Stimulated activated naive CD8-positive, alpha-beta T cell treated with anti-CD3 and anti-CD28 coated beads, Interleukin-15, Interleukin-2, amounts not matched to agents 100 ng/mL and 50 ng/mL, for 24 hours (primary cell): ENCODE data around the gene TAF1L.
"Not testable (repeated sequence)": the region's sequence is repeated elsewhere in the genome, so short reads cannot be mapped to it uniquely, and the experiment has no call there.

Source experiments
- H3K27ac Mint-ChIP-seq: one replicate; pipeline ENCODE4 v1.8.0; 2021; ENCODE audit warnings: mild to moderate bottlenecking, mixed read lengths
- H3K27me3 Mint-ChIP-seq: one replicate; pipeline ENCODE4 v1.8.0; 2021; ENCODE audit warnings: mixed read lengths
- H3K36me3 Mint-ChIP-seq: one replicate; pipeline ENCODE4 v1.8.0; 2021; ENCODE audit warnings: low read depth, mixed read lengths
- H3K4me1 Mint-ChIP-seq: one replicate; pipeline ENCODE4 v1.8.0; 2021; ENCODE audit warnings: low read depth, mixed read lengths
- H3K4me3 Mint-ChIP-seq: one replicate; pipeline ENCODE4 v1.8.0; 2021; ENCODE audit warnings: mild to moderate bottlenecking, mixed read lengths
- H3K9me3 Mint-ChIP-seq: one replicate; pipeline ENCODE4 v1.8.0; 2021; ENCODE audit warnings: mixed read lengths

The TAF1L gene

GRCh38 chr9:32603914-32604852 is 31.3 kb downstream of the TAF1L start:
- no peak overlapping the region for H3K4me3 Mint-ChIP-seq
- H3K9me3 Mint-ChIP-seq = no peaks in the 10 kb centered on the region
- no peaks in the 10 kb centered on the region for H3K4me1 Mint-ChIP-seq
- H3K27ac Mint-ChIP-seq = no peak overlapping the region
- H3K36me3 Mint-ChIP-seq = no peaks in the 10 kb centered on the region
- peaks cover 13% of the 10 kb centered on the region for H3K27me3 Mint-ChIP-seq

DNA sequence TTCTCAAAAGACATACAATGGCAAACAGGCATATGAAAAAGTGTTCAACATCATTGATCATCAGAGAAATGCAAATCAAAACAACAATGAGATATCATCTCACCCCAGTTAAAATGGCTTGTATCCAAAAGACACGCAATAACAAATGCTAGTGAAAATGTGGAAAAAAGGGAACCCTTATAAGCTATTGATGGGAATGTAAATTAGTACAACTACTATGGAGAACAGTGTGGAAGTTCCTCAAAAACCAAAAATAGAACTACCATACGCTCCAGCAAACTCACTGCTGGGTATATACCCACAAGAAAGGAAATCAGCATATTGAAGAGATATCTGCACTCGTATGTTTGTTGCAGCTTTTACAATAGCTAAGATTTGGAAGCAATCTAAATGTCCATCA is 36.4 kb downstream of the TAF1L start:
- not testable (repeated sequence) for H3K36me3 Mint-ChIP-seq, H3K9me3 Mint-ChIP-seq, H3K4me1 Mint-ChIP-seq, H3K27ac Mint-ChIP-seq, H3K4me3 Mint-ChIP-seq
- peaks cover 22% of the 10 kb centered on the region for H3K27me3 Mint-ChIP-seq

- no peaks in the 10 kb centered on the region for H3K36me3 Mint-ChIP-seq
- H3K27ac Mint-ChIP-seq = no peak overlapping the region
- no peak overlapping the region for H3K4me3 Mint-ChIP-seq
- H3K9me3 Mint-ChIP-seq = peaks cover 6% of the 10 kb centered on the region
- no peaks in the 10 kb centered on the region for H3K4me1 Mint-ChIP-seq
- peaks cover 28% of the 10 kb centered on the region for H3K27me3 Mint-ChIP-seq
Measured at GRCh38 chr9:32596936-32597335, 38.5 kb downstream of the TAF1L start.

- no peaks in the 10 kb centered on the region for H3K36me3 Mint-ChIP-seq
- peaks cover 31% of the 10 kb centered on the region for H3K27me3 Mint-ChIP-seq
- H3K4me3 Mint-ChIP-seq = no peak overlapping the region
- H3K27ac Mint-ChIP-seq = no peak overlapping the region
- peaks cover 6% of the 10 kb centered on the region for H3K9me3 Mint-ChIP-seq
- H3K4me1 Mint-ChIP-seq = no peaks in the 10 kb centered on the region
Measured at GRCh38 chr9:32596096-32596865, 39.2 kb downstream of the TAF1L start.

GRCh38 chr9:32590898-32591297 is 44.6 kb downstream of the TAF1L start:
- H3K4me1 Mint-ChIP-seq = peaks cover 3% of the 10 kb centered on the region
- no peak overlapping the region for H3K27ac Mint-ChIP-seq
- H3K9me3 Mint-ChIP-seq = no peaks in the 10 kb centered on the region
- no peak overlapping the region for H3K4me3 Mint-ChIP-seq
- H3K27me3 Mint-ChIP-seq = peaks cover 25% of the 10 kb centered on the region
- H3K36me3 Mint-ChIP-seq = no peaks in the 10 kb centered on the region

- H3K4me1 Mint-ChIP-seq = peaks cover 3% of the 10 kb centered on the region
- no peaks in the 10 kb centered on the region for H3K9me3 Mint-ChIP-seq
- no peaks in the 10 kb centered on the region for H3K36me3 Mint-ChIP-seq
- H3K27me3 Mint-ChIP-seq = peaks cover 27% of the 10 kb centered on the region
- no peak overlapping the region for H3K27ac Mint-ChIP-seq
- H3K4me3 Mint-ChIP-seq = no peak overlapping the region
Measured at GRCh38 chr9:32590476-32590875, 45.0 kb downstream of the TAF1L start.

DNA sequence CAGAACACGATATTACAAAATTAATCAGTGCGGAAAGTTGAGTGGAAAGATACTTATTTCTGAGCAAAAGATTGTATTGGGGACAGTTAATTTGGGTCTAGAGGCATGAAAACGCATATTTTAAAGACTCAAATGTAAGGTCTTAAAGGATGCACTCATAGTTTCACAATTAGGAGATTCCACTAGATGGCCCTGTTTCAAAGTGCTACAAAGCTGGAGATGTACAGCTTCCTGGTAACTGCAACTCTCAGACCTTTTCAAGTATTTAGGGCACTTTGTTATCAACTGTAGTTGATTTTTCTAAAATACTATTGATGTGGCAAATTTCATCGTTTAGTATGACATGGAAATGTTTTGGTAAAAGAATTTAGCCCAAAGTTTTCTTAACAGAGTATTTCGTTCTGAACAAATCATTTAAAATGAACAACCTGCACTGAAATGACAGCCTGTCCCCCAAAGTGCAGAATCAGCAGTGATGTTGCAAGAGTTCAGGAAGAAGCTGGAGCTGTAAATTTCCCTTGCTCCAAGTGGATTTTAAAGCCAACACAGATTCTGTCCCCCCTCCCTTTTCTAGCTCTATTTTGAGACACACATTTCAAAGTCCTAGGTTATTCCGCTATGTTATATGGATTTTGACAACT is 46.3 kb downstream of the TAF1L start:
- Mint-ChIP-seq H3K9me3 (no peaks in the 10 kb centered on the region), H3K4me1 (peaks cover 3% of the 10 kb centered on the region), H3K4me3 (no peak overlapping the region), H3K36me3 (no peaks in the 10 kb centered on the region), H3K27me3 (peaks cover 33% of the 10 kb centered on the region), H3K27ac (no peak overlapping the region)

DNA sequence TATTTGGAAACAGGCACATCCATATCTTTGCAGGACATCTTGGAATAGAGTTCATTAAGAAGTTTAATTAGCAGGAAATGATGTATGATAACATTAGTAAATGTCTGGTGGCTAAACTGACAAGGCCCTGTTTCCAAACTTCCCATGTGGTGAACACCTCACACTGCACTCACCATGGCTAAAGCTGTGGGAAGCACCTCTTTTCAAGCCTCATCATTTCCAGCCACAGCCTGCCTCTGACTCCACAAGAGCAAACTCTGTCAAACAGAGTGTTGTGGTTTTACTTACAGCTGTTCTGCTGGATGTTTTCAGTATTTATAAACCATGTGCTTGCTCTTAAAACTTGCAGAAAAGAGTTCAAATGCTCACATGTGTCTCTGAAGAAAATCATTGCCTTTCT is 47.6 kb downstream of the TAF1L start:
- H3K36me3 Mint-ChIP-seq = no peaks in the 10 kb centered on the region
- no peak overlapping the region for H3K4me3 Mint-ChIP-seq
- H3K27ac Mint-ChIP-seq = no peak overlapping the region
- peaks cover 3% of the 10 kb centered on the region for H3K4me1 Mint-ChIP-seq
- no peaks in the 10 kb centered on the region for H3K9me3 Mint-ChIP-seq
- peaks cover 29% of the 10 kb centered on the region for H3K27me3 Mint-ChIP-seq

DNA sequence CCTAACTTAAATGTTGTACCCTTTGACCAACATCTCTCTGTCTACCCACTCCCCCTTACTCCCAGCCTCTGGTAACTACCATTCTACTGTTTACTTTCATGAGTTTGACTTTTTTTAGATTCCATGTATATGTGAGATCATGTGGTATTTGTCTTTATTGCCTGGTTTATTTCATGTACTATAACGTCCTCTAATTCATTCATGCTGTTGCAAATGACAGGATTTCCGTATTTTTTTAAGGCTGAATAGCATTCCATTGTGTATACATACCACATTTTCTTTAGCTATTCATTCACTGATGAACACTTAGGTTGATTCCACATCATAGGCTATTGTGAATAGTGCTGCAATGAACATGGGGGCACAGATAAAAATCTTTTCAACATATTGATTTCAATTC is 50.7 kb downstream of the TAF1L start:
- peaks cover 31% of the 10 kb centered on the region for H3K27me3 Mint-ChIP-seq
- no peak overlapping the region for H3K27ac Mint-ChIP-seq
- no peaks in the 10 kb centered on the region for H3K36me3 Mint-ChIP-seq
- no peak overlapping the region for H3K4me3 Mint-ChIP-seq
- peaks cover 3% of the 10 kb centered on the region for H3K4me1 Mint-ChIP-seq
- no peaks in the 10 kb centered on the region for H3K9me3 Mint-ChIP-seq

DNA sequence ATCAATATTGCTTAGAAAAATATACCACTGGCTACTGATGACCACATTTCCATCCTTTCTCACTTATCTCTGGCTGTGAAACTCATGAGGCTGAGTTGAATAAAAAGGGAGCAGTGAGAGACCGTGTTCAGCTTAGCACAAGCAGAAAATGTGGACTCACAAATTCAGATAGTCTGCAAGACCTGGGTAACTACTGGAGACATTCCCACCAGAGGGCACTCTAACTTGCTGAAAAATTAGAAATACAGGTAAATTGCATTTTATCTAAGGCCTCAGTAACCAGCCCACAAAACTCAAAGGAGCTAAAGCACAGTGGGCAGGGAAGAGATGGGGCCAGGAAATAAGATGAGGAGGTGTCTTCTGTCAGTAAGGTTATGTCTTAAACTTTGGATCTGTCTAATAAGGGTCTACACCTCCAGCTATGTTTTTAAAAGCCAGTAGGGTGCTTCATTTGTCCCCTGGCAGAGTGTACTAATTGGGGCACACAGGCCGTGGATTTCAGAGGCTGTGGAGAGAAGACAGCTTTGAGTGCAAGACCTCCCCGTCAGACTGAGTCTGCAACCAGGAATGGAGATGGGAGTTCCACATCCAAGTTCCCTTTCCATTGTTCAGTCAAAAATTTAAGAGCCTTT is 53.8 kb downstream of the TAF1L start:
- H3K4me3 Mint-ChIP-seq = no peak overlapping the region
- H3K27me3 Mint-ChIP-seq = peaks cover 38% of the 10 kb centered on the region
- no peaks in the 10 kb centered on the region for H3K4me1 Mint-ChIP-seq
- no peak overlapping the region for H3K27ac Mint-ChIP-seq
- H3K36me3 Mint-ChIP-seq = no peaks in the 10 kb centered on the region
- H3K9me3 Mint-ChIP-seq = no peaks in the 10 kb centered on the region

- no peaks in the 10 kb centered on the region for H3K9me3 Mint-ChIP-seq
- H3K27ac Mint-ChIP-seq = no peak overlapping the region
- H3K27me3 Mint-ChIP-seq = peaks cover 37% of the 10 kb centered on the region
- H3K36me3 Mint-ChIP-seq = no peaks in the 10 kb centered on the region
- no peaks in the 10 kb centered on the region for H3K4me1 Mint-ChIP-seq
- no peak overlapping the region for H3K4me3 Mint-ChIP-seq
Measured at GRCh38 chr9:32580631-32581300, 54.7 kb downstream of the TAF1L start.

DNA sequence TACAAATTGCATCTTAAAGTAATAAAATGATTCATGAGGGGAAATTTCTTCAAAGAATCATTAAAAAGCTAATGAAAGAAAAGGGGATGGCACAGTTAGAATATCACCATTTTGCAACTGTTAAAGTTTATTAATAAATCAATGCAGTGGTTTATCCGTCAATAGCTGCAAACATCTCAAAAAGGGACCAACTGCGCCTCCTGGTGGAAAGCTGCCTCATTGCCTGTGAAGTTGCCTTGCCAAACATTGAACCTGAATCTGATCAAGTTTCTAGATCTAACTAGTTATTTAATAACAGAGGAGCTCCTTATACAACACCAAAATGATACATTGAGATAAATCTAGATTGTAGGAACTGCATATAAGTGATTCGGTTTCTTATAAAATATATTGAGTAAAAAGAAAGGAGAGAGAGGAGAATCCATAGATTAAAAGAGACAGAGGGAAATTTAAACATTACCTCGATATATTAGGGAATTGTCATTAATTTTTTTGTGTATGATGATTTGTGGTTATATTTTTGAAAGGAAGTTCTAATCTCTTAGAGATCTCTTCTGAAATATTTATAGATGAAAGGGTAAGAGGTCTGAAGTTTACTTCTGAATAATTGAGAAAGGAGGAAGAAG is 55.6 kb downstream of the TAF1L start:
- Mint-ChIP-seq H3K9me3 (no peaks in the 10 kb centered on the region), H3K27ac (no peak overlapping the region), H3K36me3 (no peaks in the 10 kb centered on the region)

More for the DNA sequence above, 55.6 kb downstream of the TAF1L start:
- H3K27me3 Mint-ChIP-seq = peaks cover 27% of the 10 kb centered on the region
- no peak overlapping the region for H3K4me3 Mint-ChIP-seq
- H3K4me1 Mint-ChIP-seq = no peaks in the 10 kb centered on the region
